ENCODE measurements around the gene ANKDD1B.

ANKDD1B gene

DNA sequence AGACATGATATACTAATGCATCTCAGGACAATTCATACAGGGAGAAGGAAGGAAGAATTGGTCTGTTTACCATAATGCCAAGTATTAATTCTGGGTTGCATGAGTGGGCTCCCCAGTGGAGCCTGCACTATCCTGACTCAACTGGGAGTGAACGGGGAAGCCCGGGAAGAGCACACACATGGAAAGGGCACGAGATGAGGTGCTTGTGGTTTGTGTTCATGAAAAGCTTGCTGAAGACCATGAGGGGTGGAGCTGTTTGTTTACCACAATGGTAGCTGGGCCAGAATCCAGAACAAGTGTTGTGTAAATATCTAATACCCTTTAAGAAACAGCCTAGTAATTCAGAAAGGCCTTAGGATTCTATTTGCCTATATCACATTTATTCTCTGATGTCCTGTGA lies 61.4 kb downstream of the ANKDD1B start:
- no peak overlapping the region for H3K27ac ChIP-seq (ENCODE audit: low read depth, low read length)
- no peak overlapping the region for H3K4me2 ChIP-seq (ENCODE audit: low read depth, low read length, poor library complexity, severe bottlenecking)
- H3K27me3 ChIP-seq (ENCODE audit: low read length), result no peaks in the 10 kb centered on the region
- H3K36me3 ChIP-seq (ENCODE audit: low read length), result peaks cover 10% of the 10 kb centered on the region; the same call in 1 of the 2 replicates
- H3K4me3 ChIP-seq (ENCODE audit: insufficient read depth, low read length, poor library complexity, severe bottlenecking), result no peak overlapping the region
- no peaks in the 10 kb centered on the region for H3F3A ChIP-seq (ENCODE audit: insufficient read depth)
- no peaks in the 10 kb centered on the region for H3K9me3 ChIP-seq (ENCODE audit: insufficient read depth, low read length)
- no peaks in the 10 kb centered on the region for H4K20me1 ChIP-seq (ENCODE audit: low read depth, low read length)
- H3K79me2 ChIP-seq (ENCODE audit: insufficient read depth, low read length), result no peaks in the 10 kb centered on the region
- TF ChIP-seq EZH2phosphoT487 (conservative IDR thresholded peaks at IDR 0.05; ENCODE audit: low read length), result no peak
- TF ChIP-seq, protein P1, sequence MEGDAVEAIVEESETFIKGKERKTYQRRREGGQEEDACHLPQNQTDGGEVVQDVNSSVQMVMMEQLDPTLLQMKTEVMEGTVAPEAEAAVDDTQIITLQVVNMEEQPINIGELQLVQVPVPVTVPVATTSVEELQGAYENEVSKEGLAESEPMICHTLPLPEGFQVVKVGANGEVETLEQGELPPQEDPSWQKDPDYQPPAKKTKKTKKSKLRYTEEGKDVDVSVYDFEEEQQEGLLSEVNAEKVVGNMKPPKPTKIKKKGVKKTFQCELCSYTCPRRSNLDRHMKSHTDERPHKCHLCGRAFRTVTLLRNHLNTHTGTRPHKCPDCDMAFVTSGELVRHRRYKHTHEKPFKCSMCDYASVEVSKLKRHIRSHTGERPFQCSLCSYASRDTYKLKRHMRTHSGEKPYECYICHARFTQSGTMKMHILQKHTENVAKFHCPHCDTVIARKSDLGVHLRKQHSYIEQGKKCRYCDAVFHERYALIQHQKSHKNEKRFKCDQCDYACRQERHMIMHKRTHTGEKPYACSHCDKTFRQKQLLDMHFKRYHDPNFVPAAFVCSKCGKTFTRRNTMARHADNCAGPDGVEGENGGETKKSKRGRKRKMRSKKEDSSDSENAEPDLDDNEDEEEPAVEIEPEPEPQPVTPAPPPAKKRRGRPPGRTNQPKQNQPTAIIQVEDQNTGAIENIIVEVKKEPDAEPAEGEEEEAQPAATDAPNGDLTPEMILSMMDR (IDR thresholded peaks at IDR 0.05; ENCODE audit: insufficient read depth, low read length, poor library complexity, severe bottlenecking), result no peak
- H3K9ac ChIP-seq (ENCODE audit: low read length), result no peak overlapping the region
- no peak overlapping the region for H2AFZ ChIP-seq (ENCODE audit: low read depth, low read length, severe bottlenecking)
- no peaks in the 10 kb centered on the region for H3K9me2 ChIP-seq (replicated peaks; ENCODE audit: insufficient read depth, low read length)

DNA sequence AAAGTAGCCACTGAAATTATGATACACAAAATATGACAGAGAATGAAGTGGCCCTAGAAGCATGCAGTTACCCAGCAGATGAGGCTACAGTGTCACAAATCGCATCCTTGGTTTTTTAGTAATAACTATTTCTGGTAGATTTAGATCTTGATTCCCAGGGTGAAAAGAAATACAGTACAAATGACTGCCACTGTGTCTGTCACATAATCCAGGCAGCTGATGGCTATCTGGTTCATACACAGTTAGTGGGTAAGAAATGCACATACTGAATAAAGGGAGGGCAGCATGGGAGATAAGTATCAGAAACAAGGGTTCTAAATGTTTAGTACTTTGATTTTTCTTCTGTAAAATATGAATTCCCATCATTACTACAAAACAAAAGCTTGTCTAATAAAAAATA lies 64.5 kb downstream of the ANKDD1B start:
- Histone ChIP-seq H3K9ac (ENCODE audit: low read length) (no peak overlapping the region), H3F3A (ENCODE audit: insufficient read depth) (no peaks in the 10 kb centered on the region; the same call in none of the 2 replicates), H3K27ac (ENCODE audit: low read depth, low read length) (no peak overlapping the region), H3K9me3 (ENCODE audit: insufficient read depth, low read length) (no peaks in the 10 kb centered on the region), H3K36me3 (ENCODE audit: low read length) (peaks cover 29% of the 10 kb centered on the region; the same call in 1 of the 2 replicates), H3K27me3 (ENCODE audit: low read length) (no peaks in the 10 kb centered on the region), H3K4me3 (ENCODE audit: insufficient read depth, low read length, poor library complexity, severe bottlenecking) (no peak overlapping the region), H4K20me1 (ENCODE audit: low read depth, low read length) (no peaks in the 10 kb centered on the region), H3K9me2 (replicated peaks; ENCODE audit: insufficient read depth, low read length) (no peaks in the 10 kb centered on the region), H2AFZ (ENCODE audit: low read depth, low read length, severe bottlenecking) (no peak overlapping the region), H3K4me2 (ENCODE audit: low read depth, low read length, poor library complexity, severe bottlenecking) (no peak overlapping the region), H3K79me2 (ENCODE audit: insufficient read depth, low read length) (no peaks in the 10 kb centered on the region)
- no peak for TF ChIP-seq EZH2phosphoT487 (conservative IDR thresholded peaks at IDR 0.05; ENCODE audit: low read length)
- TF ChIP-seq, protein P1 (IDR thresholded peaks at IDR 0.05; ENCODE audit: insufficient read depth, low read length, poor library complexity, severe bottlenecking), result no peak

DNA sequence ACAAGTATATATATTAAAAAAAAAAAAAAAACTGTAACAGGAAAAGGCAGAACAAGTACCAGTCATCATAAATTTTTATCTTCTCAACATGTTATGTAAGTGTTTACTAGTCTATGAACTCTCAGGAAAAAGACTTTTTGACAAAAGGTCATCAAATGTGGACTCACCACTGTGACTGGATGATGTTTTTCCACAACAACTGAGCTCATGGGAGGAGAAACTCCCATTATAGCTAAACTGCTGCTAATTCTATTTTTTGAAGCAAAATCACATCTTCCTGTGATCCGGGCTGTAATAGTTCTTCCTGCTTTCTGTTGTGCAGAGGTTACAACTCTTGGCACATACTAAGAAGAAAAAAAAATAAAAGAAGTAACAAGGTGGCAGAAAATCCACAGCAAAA lies 66.4 kb downstream of the ANKDD1B start:
- Histone ChIP-seq H4K20me1 (ENCODE audit: low read depth, low read length) (no peaks in the 10 kb centered on the region), H3F3A (ENCODE audit: insufficient read depth) (peaks cover 8% of the 10 kb centered on the region), H3K4me3 (ENCODE audit: insufficient read depth, low read length, poor library complexity, severe bottlenecking) (no peak overlapping the region), H3K9me2 (replicated peaks; ENCODE audit: insufficient read depth, low read length) (no peaks in the 10 kb centered on the region), H3K9ac (ENCODE audit: low read length) (no peak overlapping the region), H2AFZ (ENCODE audit: low read depth, low read length, severe bottlenecking) (no peak overlapping the region), H3K27ac (ENCODE audit: low read depth, low read length) (no peak overlapping the region), H3K79me2 (ENCODE audit: insufficient read depth, low read length) (no peaks in the 10 kb centered on the region), H3K36me3 (ENCODE audit: low read length) (peaks cover 29% of the 10 kb centered on the region; the same call in 1 of the 2 replicates), H3K4me2 (ENCODE audit: low read depth, low read length, poor library complexity, severe bottlenecking) (no peak overlapping the region), H3K9me3 (ENCODE audit: insufficient read depth, low read length) (no peaks in the 10 kb centered on the region), H3K27me3 (ENCODE audit: low read length) (no peaks in the 10 kb centered on the region)
- TF ChIP-seq, protein P1 (IDR thresholded peaks at IDR 0.05; ENCODE audit: insufficient read depth, low read length, poor library complexity, severe bottlenecking), result no peak
- no peak for TF ChIP-seq EZH2phosphoT487 (conservative IDR thresholded peaks at IDR 0.05; ENCODE audit: low read length)

Measured in SU-DHL-6 (cell line).